Ovary (tissue), 9 donors: Measurements from ENCODE around the gene CDK2AP2. TPM values are rescaled to one million over a fixed set of nuclear protein-coding genes. Genes with fewer than 3 reads are reported as not detected.

ENCODE experiments used
- DNase-seq, 5 donors: peaks; one replicate each; pipeline ENCODE4 v3.0.0-alpha.2; 2019 to 2020
- H3K27ac ChIP-seq, 2 donors: fragments of 200-600 bp; one replicate each; pipeline versions ENCODE4 v1.5.1 to v1.8.0; 2019 to 2022
- H3K27me3 ChIP-seq: fragments of 200-600 bp; one replicate; pipeline ENCODE4 v1.8.0; 2022
- H3K36me3 ChIP-seq: fragments of 200-600 bp; sonication (generic); one replicate; pipeline ENCODE4 v1.5.1; 2019
- H3K4me1 ChIP-seq: one replicate; pipeline ENCODE4 v1.8.1; 2013; ENCODE audit warnings: mild to moderate bottlenecking, moderate library complexity; ENCODE audit not compliant: insufficient read depth
- H3K4me3 ChIP-seq: fragments of 200-600 bp; sonication (generic); one replicate; pipeline ENCODE4 v1.5.1; 2017
- H3K9me3 ChIP-seq, 2 donors: fragments of 200-600 bp in 1 of 2; sonication (generic) in 1 of 2; one replicate each; pipeline versions ENCODE4 v1.5.1 to v1.8.1; 2013 to 2019; ENCODE audit warnings: mild to moderate bottlenecking in 1 of 2, moderate library complexity in 1 of 2
- CTCF ChIP-seq, 3 donors: fragments of 450-650 bp in 2 of 3; fragments of 200-600 bp in 1 of 3; IDR thresholded peaks; one replicate each; pipeline versions ENCODE4 v1.5.1 to v1.8.0; 2016 to 2022; ENCODE audit warnings: antibody characterized with exemption in 3 of 3, mild to moderate bottlenecking in 1 of 3
- EP300 ChIP-seq: sonication (generic); formaldehyde crosslinking; IDR thresholded peaks from one replicate; pipeline ENCODE4 v1.6.1; 2017; ENCODE audit warnings: antibody characterized with exemption
- POLR2A ChIP-seq: fragments of 450-650 bp; IDR thresholded peaks from one replicate; pipeline ENCODE4 v1.6.1; 2017; ENCODE audit warnings: antibody characterized with exemption, mild to moderate bottlenecking, moderate library complexity
- WGBS, 3 donors: extraction: QIAGEN DNeasy Blood & Tissue Kit in 1 of 3; methylation state at CpG; one replicate each; pipeline versions ENCODE4 v1.1.5 to v1.1.7; 2013 to 2017; 5-methylcytosine and 5-hydroxymethylcytosine counted together
- intact Hi-C, 4 donors: fragments of 100-400 bp; cut with DNase I; formaldehyde crosslinking; loops; one replicate each; pipeline versions ENCODE4 v1.11.0 to v1.15.1; 2022 to 2023
- polyA plus RNA-seq, 2 donors: library from polyadenylated mRNA; stranded (reverse); fragments of 200-250 nt in 1 of 2; fragments of 350-450 nt in 1 of 2; fragmentation: Illumina TruSeq in 1 of 2; extraction: RNeasy Lipid Tissue Mini Kit (QIAGEN cat#74804) in 1 of 2; gene quantifications; one replicate each; pipeline ENCODE4 v1.2.3, GENCODE V29; 2013 to 2014
- total RNA-seq, 7 donors: library from RNA; depleted of rRNA in 2 of 7; stranded (reverse); fragments of >200 nt in 2 of 7; fragmentation: NEBNext Ultra II Directional in 3 of 7; extraction: Animal tissue kit (Norgen Biotek cat#: 25700) in 3 of 7; gene quantifications; one replicate each; pipeline versions ENCODE4 v1.1.0 to v1.2.4, GENCODE V29; 2016 to 2023
- donor health status: DM: no; HTN: no; CAD: no; lungs with moderate emphysema.
- donor health status: DM: no; HTN: no; CAD: no.
- donor health status: Bipolar disorder and iron deficiency.
- donor health status: DM: yes; HTN: yes; CAD: no.
- donor health status: DM: no; HTN: no; CAD: no.
- donor health status: DM: yes; HTN: yes; CAD: no.

Gene CDK2AP2
- total and polyA plus RNA-seq, 9 donors = 3.8 to 66.1 (median 34.6) TPM

GRCh38 chr11:67538306-67538705 lies 30.3 kb upstream of the CDK2AP2 start:
- H3K27ac ChIP-seq = no peak overlapping the region
- no peak for DNase-seq
- H3K27me3 ChIP-seq = no peaks in the 10 kb centered on the region
- TF ChIP-seq CTCF (IDR thresholded peaks at IDR 0.05) (no peak), POLR2A (no peak), EP300 (no peak)
- no peak overlapping the region for H3K4me3 ChIP-seq
- H3K9me3 ChIP-seq = no peaks in the 10 kb centered on the region
- intact Hi-C loops = no loop called here
- peaks cover 2% of the 10 kb centered on the region for H3K4me1 ChIP-seq
- no peaks in the 10 kb centered on the region for H3K36me3 ChIP-seq
- 62 to 66% (median 63%) methylated on average over 6 of the region's 6 CpGs for WGBS, 3 donors

GRCh38 chr11:67535561-67535960 lies 27.6 kb upstream of the CDK2AP2 start:
- WGBS, 3 donors = 86 to 98% (median 94%) methylated on average over 1 of the region's 1 CpG
- no peak for TF ChIP-seq EP300
- no peak for TF ChIP-seq CTCF (IDR thresholded peaks at IDR 0.05)
- no peak for TF ChIP-seq POLR2A
- no peak for DNase-seq
- H3K27ac ChIP-seq = no peak overlapping the region
- H3K4me3 ChIP-seq = no peak overlapping the region
- no peaks in the 10 kb centered on the region for H3K27me3 ChIP-seq
- intact Hi-C loops = no loop called here
- H3K36me3 ChIP-seq = no peaks in the 10 kb centered on the region
- peaks cover 6% of the 10 kb centered on the region for H3K4me1 ChIP-seq
- H3K9me3 ChIP-seq = no peaks in the 10 kb centered on the region

GRCh38 chr11:67534070-67534679 lies 26.2 kb upstream of the CDK2AP2 start:
- no peaks in the 10 kb centered on the region for H3K36me3 ChIP-seq
- H3K4me3 ChIP-seq = no peak overlapping the region
- no peak for DNase-seq
- H3K4me1 ChIP-seq = peaks cover 6% of the 10 kb centered on the region
- WGBS, 3 donors = 49 to 57% (median 50%) methylated on average over 4 of the region's 4 CpGs
- H3K9me3 ChIP-seq = no peaks in the 10 kb centered on the region
- no peak overlapping the region for H3K27ac ChIP-seq
- no peak for TF ChIP-seq CTCF (IDR thresholded peaks at IDR 0.05)
- no peak for TF ChIP-seq EP300
- TF ChIP-seq POLR2A = no peak
- no peaks in the 10 kb centered on the region for H3K27me3 ChIP-seq
- intact Hi-C loops = no loop called here

- intact Hi-C loops = no loop called here
- H3K27me3 ChIP-seq = no peaks in the 10 kb centered on the region
- no peak overlapping the region for H3K4me3 ChIP-seq
- no peaks in the 10 kb centered on the region for H3K9me3 ChIP-seq
- no peaks in the 10 kb centered on the region for H3K36me3 ChIP-seq
- WGBS, 3 donors = 5 to 23% (median 8%) methylated on average over 2 of the region's 2 CpGs
- H3K27ac ChIP-seq = peak overlapping the region in 1 of 2 donors; percentile 4
- no peak for DNase-seq
- H3K4me1 ChIP-seq = peaks cover 6% of the 10 kb centered on the region
- no peak for TF ChIP-seq POLR2A
- TF ChIP-seq CTCF (IDR thresholded peaks at IDR 0.05) = no peak
Observed at GRCh38 chr11:67532889-67533288, 24.9 kb upstream of the CDK2AP2 start.
